Natural killer cell (primary cell): ENCODE measurements around the gene TIMM10. TPM values are rescaled to one million over a fixed set of nuclear protein-coding genes. Genes with fewer than 3 reads are reported as not detected.
"Not testable (repeated sequence)": the region's sequence is repeated elsewhere in the genome, so short reads cannot be mapped to it uniquely, and the experiment has no call there.

Experiments used
- ATAC-seq, 3 donors: fragments of 150-1000 bp in 2 of 3; fragments of 200-7000 bp in 1 of 3; cut with Tn5 transposase; 1 replicate in 1 of 3; 2 replicates in 2 of 3; pipeline ENCODE4 v1.10.0; 2021; ENCODE audit warnings: mild to moderate bottlenecking in 2 of 3, moderate library complexity in 2 of 3
- DNase-seq, 2 donors: peaks; one replicate each; pipeline versions ENCODE4 v3.0.0 to v3.0.0-alpha.2; 2013 to 2021; ENCODE audit warnings: mixed read lengths in 1 of 2
- H3K27ac ChIP-seq: one replicate; pipeline ENCODE4 v1.5.1; 2013; ENCODE audit warnings: mild to moderate bottlenecking, low read length
- H3K27me3 ChIP-seq: one replicate; pipeline ENCODE4 v1.6.1; 2013; ENCODE audit warnings: low read length; ENCODE audit not compliant: control insufficient read depth, insufficient read depth
- H3K36me3 ChIP-seq: one replicate; pipeline ENCODE4 v1.6.1; 2013; ENCODE audit warnings: low read length; ENCODE audit not compliant: control insufficient read depth, insufficient read depth
- H3K4me1 ChIP-seq: one replicate; pipeline ENCODE4 v1.6.1; 2013; ENCODE audit warnings: low read length; ENCODE audit not compliant: control insufficient read depth, insufficient read depth
- H3K4me3 ChIP-seq: one replicate; pipeline ENCODE4 v1.5.1; 2013; ENCODE audit warnings: low read length
- H3K9me3 ChIP-seq: one replicate; pipeline ENCODE4 v1.6.1; 2013; ENCODE audit warnings: low read length; ENCODE audit not compliant: control insufficient read depth, insufficient read depth
- H3K27ac Mint-ChIP-seq, 2 donors: one replicate each; pipeline ENCODE4 v1.8.0; 2022; ENCODE audit warnings: mild to moderate bottlenecking in 2 of 2, mixed read lengths in 2 of 2, moderate library complexity in 1 of 2
- H3K27me3 Mint-ChIP-seq, 2 donors: one replicate each; pipeline ENCODE4 v1.8.0; 2022; ENCODE audit warnings: low read depth in 2 of 2, mixed read lengths in 2 of 2
- H3K36me3 Mint-ChIP-seq: one replicate; pipeline ENCODE4 v1.8.0; 2022; ENCODE audit warnings: mixed read lengths
- H3K4me1 Mint-ChIP-seq, 2 donors: one replicate each; pipeline ENCODE4 v1.8.0; 2022; ENCODE audit warnings: mixed read lengths in 2 of 2
- H3K4me3 Mint-ChIP-seq: one replicate; pipeline ENCODE4 v1.8.0; 2022; ENCODE audit warnings: mild to moderate bottlenecking, moderate library complexity, mixed read lengths
- H3K9me3 Mint-ChIP-seq, 2 donors: one replicate each; pipeline ENCODE4 v1.8.0; 2022; ENCODE audit warnings: mixed read lengths in 2 of 2
- CTCF ChIP-seq: fragments of 200-600 bp; IDR thresholded peaks from one replicate; pipeline ENCODE4 v1.8.0; 2022; ENCODE audit warnings: antibody characterized with exemption
- WGBS: methylation state at CpG from one replicate; pipeline ENCODE4 v1.1.7; 2013; ENCODE audit warnings: missing lambda C conversion rate; ENCODE audit not compliant: insufficient coverage; 5-methylcytosine and 5-hydroxymethylcytosine counted together
- intact Hi-C: fragments of 100-400 bp; cut with micrococcal nuclease; formaldehyde crosslinking; loops from one replicate; pipeline ENCODE4 v1.14.2; 2022
- total RNA-seq, 4 donors: library from RNA; stranded (reverse); fragments of 120-200 nt in 1 of 4; gene quantifications; one replicate each; pipeline versions ENCODE4 v1.2.3 to v1.2.4, GENCODE V29; 2013 to 2022

TIMM10 gene
- total RNA-seq, 3 donors from 2014 or later (not counting 1 experiment from before 2014, with no cell fraction given): 15.0 to 18.8 (median 17.1) TPM

GRCh38 chr11:57542582-57542981, 12.0 kb upstream of the TIMM10 start:
- no peaks in the 10 kb centered on the region for H3K27me3 Mint-ChIP-seq
- H3K9me3 Mint-ChIP-seq: no peaks in the 10 kb centered on the region
- Histone ChIP-seq H3K9me3 (no peaks in the 10 kb centered on the region), H3K27me3 (no peaks in the 10 kb centered on the region), H3K27ac (no peak overlapping the region), H3K4me3 (no peak overlapping the region), H3K36me3 (peaks cover 2% of the 10 kb centered on the region), H3K4me1 (peaks cover 9% of the 10 kb centered on the region)
- intact Hi-C loops: no loop called here
- WGBS: 97% methylated on average over 4 of the region's 4 CpGs
- H3K4me1 Mint-ChIP-seq: peaks cover 0 to 6% of the 10 kb centered on the region in 2 donors
- H3K36me3 Mint-ChIP-seq: no peaks in the 10 kb centered on the region
- TF ChIP-seq CTCF: no peak
- peak overlapping the region in 1 of 2 donors; percentile 68 for H3K27ac Mint-ChIP-seq
- ATAC-seq (no peak), DNase-seq (no peak)
- H3K4me3 Mint-ChIP-seq: no peak overlapping the region

- Mint-ChIP-seq H3K4me3 (no peak overlapping the region), H3K4me1 (no peaks in the 10 kb centered on the region), H3K27me3 (no peaks in the 10 kb centered on the region), H3K27ac (no peak overlapping the region), H3K9me3 (no peaks in the 10 kb centered on the region), H3K36me3 (no peaks in the 10 kb centered on the region)
- DNase-seq (no peak), ATAC-seq (no peak)
- no peak overlapping the region for H3K4me3 ChIP-seq
- no peaks in the 10 kb centered on the region for H3K36me3 ChIP-seq
- H3K27ac ChIP-seq: no peak overlapping the region
- no peaks in the 10 kb centered on the region for H3K27me3 ChIP-seq
- TF ChIP-seq CTCF: no peak
- H3K4me1 ChIP-seq: no peaks in the 10 kb centered on the region
- intact Hi-C loops: no loop called here
- H3K9me3 ChIP-seq: no peaks in the 10 kb centered on the region
- 92% methylated on average over 4 of the region's 5 CpGs for WGBS
Observed at GRCh38 chr11:57541169-57541568, 10.6 kb upstream of the TIMM10 start.

GRCh38 chr11:57539342-57539741, 8.8 kb upstream of the TIMM10 start:
- Histone ChIP-seq H3K4me3 (no peak overlapping the region), H3K9me3 (no peaks in the 10 kb centered on the region), H3K36me3 (no peaks in the 10 kb centered on the region), H3K27me3 (no peaks in the 10 kb centered on the region), H3K27ac (no peak overlapping the region), H3K4me1 (no peaks in the 10 kb centered on the region)
- no peaks in the 10 kb centered on the region for H3K36me3 Mint-ChIP-seq
- H3K9me3 Mint-ChIP-seq: no peaks in the 10 kb centered on the region
- ATAC-seq (no peak), DNase-seq (no peak)
- H3K4me3 Mint-ChIP-seq: no peak overlapping the region
- intact Hi-C loops: no loop called here
- no peak overlapping the region for H3K27ac Mint-ChIP-seq
- 93% methylated on average over 1 of the region's 1 CpG for WGBS
- TF ChIP-seq CTCF: no peak
- no peaks in the 10 kb centered on the region for H3K27me3 Mint-ChIP-seq
- H3K4me1 Mint-ChIP-seq: no peaks in the 10 kb centered on the region

GRCh38 chr11:57536947-57537619, 6.5 kb upstream of the TIMM10 start, which contains the start of gene SMTNL1:
SMTNL1 (plus strand) TSS chr11:57537595; CDS start chr11:57542643, 5,048 bp downstream.
- intact Hi-C loops: no loop called here
- H3K4me1 Mint-ChIP-seq: peaks cover under 1% of the 10 kb centered on the region in 2 donors
- 89% methylated on average over 14 of the region's 14 CpGs for WGBS
- Histone ChIP-seq H3K27ac (no peak within 1 kb of the TSS), H3K9me3 (no peaks in the 10 kb centered on the region), H3K27me3 (no peaks in the 10 kb centered on the region), H3K36me3 (no peaks in the 10 kb centered on the region), H3K4me1 (no peaks in the 10 kb centered on the region), H3K4me3 (no peak within 1 kb of the TSS)
- no peak for TF ChIP-seq CTCF
- H3K9me3 Mint-ChIP-seq: no peaks in the 10 kb centered on the region
- DNase-seq (no peak), ATAC-seq (no peak)
- H3K27ac Mint-ChIP-seq: no peak within 1 kb of the TSS
- H3K27me3 Mint-ChIP-seq: no peaks in the 10 kb centered on the region
- no peaks in the 10 kb centered on the region for H3K36me3 Mint-ChIP-seq
- H3K4me3 Mint-ChIP-seq: no peak within 1 kb of the TSS

- H3K36me3 ChIP-seq, H3K27ac ChIP-seq, H3K27me3 Mint-ChIP-seq, H3K36me3 Mint-ChIP-seq, H3K9me3 ChIP-seq, ATAC-seq, H3K4me3 ChIP-seq, DNase-seq, H3K4me3 Mint-ChIP-seq, H3K27me3 ChIP-seq, intact Hi-C loops, H3K27ac Mint-ChIP-seq, H3K9me3 Mint-ChIP-seq: not testable (repeated sequence)
- 97% methylated on average over 6 of the region's 7 CpGs for WGBS
- H3K4me1 ChIP-seq: peaks cover 15% of the 10 kb centered on the region
- H3K4me1 Mint-ChIP-seq: peaks cover 24% of the 10 kb centered on the region in 2 donors
Observed at GRCh38 chr11:57534449-57534848, 3.9 kb upstream of the TIMM10 start.
